Sciatic nerve (tissue), 2 donors: ENCODE data around the gene ADCY5. TPM values are rescaled to one million over a fixed set of nuclear protein-coding genes. Genes with fewer than 3 reads are reported as not detected.

ENCODE experiments used
- ATAC-seq: fragments of 200-7000 bp; cut with Tn5 transposase; one replicate; pipeline ENCODE4 v1.9.1; 2020; ENCODE audit warnings: mild to moderate bottlenecking, moderate library complexity
- DNase-seq: peaks from one replicate; pipeline ENCODE4 v3.0.0-alpha.2; 2020; ENCODE audit warnings: low spot score
- intact Hi-C: fragments of 100-400 bp; cut with DNase I; formaldehyde crosslinking; loops from one replicate; pipeline ENCODE4 v1.14.2; 2022
- total RNA-seq: library from RNA; stranded (reverse); fragmentation: NEBNext Ultra II Directional; extraction: Animal tissue kit (Norgen Biotek cat#: 25700); gene quantifications from one replicate; pipeline ENCODE4 v1.2.1, GENCODE V29; 2021
- donor health status: DM: no; HTN: no; CAD: no.
- donor health status: DM: no; HTN: no; CAD: no.

The ADCY5 gene
- total RNA-seq, 1 donor from 2014 or later: 16.8 TPM

DNA sequence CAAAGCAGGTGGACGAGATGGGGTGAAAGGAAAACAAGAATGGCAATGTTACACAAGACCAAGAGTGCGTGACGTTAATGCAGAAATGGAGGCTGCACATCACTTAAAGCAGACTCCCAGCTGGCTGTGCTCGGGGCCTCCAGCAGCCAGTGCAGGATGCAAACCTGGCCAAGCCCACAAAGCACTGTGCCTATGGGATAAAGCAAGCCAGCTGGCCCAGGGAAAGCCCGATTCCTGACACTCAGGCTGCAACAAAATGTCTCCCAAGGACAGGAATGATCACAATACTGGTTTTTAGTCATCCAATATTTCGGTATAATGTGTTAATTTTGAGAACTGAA, 161.0 kb downstream of the ADCY5 start:
- ATAC-seq (no peak), DNase-seq (no peak)
- intact Hi-C loops: no loop called here

DNA sequence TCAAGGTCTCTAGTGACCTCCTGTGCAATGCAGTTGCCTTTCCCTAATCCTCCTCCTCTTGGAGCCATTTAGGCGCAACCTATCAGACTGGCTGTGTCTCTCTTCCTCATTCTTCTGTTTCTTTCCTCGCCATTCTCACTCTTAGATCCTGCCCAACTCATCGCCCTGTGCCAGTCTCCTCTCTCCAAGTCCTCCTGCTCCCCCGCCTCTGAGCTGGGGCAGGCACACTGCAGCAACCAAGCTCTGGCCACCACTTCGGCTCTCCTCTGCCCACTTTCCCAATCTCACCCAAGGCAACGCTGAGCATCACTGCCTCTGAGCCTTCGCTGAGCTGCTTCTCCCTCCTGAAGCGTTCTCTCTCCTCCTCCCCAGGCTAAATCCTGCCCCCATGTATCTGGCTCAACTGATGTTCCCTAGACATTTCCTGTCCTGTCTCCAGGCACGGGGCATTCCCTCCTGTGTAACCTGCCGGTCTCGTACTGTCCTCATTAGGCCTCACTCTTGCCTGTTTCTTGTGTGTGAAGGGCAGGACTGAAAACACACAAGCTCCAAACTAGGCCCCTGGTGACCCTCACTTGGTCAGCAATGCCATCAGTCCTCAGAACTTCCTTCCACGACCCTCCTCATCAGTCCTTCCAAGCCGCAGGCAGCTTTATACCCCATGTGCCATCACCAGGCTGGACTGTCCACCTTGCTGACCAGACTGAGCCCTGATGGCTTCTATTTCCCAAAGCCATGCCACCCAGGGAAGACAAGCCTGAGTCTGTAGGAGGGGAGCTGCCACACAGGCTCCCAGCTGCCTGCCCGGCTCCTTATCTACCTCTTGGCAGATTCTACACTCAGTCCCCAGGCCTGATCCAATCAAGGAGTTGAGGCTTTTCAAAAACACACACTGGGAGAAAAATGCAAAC, 161.6 kb downstream of the ADCY5 start:
- ATAC-seq (no peak), DNase-seq (no peak)
- intact Hi-C loops: no loop called here

DNA sequence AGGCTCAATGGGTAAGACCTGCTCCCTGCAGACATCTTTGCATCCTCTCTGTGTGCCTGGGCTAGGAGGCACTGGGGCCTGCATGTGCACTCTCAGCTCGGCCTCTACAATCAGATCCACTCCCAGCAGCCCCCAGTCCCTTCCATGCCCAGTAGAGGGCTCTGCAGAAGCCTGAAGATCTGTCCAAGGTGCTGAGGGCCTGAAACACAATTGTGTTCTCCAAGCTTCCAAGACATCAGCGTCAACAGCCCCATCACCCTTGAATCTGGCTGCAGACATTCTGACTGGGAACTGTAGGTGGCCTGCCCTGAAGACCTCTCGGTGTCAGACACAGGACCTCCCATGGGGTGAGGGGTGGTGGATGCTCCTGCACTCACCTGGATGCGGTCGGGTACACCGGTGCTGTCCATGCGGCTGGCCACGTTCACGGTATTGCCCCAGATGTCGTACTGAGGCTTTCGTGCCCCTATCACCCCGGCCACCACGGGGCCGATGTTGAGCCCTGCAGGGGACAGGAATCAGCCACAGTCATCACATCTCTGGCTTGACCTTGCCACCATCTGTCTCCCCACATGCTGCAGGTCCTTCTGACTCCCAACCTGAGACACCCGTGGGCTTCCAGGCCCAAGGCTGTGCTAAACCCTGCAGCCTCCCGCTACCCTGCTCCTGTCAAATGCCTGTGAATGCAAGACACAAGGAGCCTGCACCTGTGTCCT, 162.4 kb downstream of the ADCY5 start:
- DNase-seq (no peak), ATAC-seq (peak; percentile 54)
- intact Hi-C loops: no loop called here

DNA sequence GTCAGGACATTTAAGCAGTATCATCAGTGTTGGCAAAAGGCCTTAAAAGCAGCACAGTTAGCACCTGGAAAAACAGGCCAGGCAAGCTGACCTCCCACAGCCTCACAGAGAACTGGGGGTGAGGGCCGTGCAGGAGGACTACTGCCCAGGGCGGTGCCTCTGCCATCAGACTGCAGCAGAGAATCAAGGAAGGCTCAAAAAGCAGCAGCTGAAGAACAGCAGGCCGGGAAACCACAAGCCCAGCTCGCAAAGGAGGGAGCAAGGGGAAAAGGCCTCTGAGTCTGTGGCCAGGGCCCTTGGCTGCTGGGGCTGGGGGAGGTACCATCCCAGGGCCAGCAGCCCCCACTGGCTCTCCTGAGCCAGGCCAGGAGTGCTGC, 163.0 kb downstream of the ADCY5 start:
- DNase-seq (no peak), ATAC-seq (no peak)
- intact Hi-C loops: no loop called here

DNA sequence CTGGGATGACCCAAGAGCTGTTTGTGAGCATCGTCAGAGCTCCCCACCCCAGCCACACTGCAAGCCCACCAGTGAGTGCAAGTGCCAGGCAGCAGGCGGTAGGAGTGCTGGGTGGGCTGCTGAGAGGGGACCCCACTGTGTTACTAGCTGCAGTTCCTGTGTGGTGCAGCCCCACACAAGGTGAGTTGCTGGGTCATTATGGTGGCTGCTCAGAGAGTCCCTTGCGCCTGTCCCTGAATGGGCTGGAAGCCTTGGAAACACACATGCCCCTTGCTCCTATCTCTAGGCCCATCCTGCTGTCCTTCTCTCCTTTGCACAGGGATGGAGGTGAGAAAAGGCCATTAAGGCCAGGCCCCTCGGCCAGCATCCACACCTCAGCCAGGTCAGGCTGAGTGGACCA, 163.4 kb downstream of the ADCY5 start:
- ATAC-seq (no peak), DNase-seq (no peak)
- intact Hi-C loops: no loop called here

DNA sequence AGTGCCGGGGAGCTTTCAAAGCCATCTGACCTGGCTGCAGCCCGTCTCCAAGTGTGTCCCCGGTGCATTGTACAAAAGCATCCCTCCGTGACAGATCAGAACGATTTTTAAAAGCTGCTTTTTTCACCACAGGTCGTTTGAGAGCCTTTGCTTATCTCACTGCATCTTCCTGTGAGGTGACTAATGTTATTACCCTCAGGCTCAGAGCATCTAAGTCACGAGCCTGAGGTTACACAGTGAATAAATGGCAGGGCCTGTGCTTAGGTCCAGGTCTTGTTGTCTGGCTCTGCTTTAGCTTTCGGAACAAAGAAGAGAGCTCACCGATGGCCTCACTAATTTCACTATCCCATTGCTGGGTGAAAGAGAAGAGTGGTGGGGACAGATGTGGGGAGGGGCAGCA, 163.8 kb downstream of the ADCY5 start:
- no peak for ATAC-seq
- no peak for DNase-seq
- intact Hi-C loops: no loop called here

DNA sequence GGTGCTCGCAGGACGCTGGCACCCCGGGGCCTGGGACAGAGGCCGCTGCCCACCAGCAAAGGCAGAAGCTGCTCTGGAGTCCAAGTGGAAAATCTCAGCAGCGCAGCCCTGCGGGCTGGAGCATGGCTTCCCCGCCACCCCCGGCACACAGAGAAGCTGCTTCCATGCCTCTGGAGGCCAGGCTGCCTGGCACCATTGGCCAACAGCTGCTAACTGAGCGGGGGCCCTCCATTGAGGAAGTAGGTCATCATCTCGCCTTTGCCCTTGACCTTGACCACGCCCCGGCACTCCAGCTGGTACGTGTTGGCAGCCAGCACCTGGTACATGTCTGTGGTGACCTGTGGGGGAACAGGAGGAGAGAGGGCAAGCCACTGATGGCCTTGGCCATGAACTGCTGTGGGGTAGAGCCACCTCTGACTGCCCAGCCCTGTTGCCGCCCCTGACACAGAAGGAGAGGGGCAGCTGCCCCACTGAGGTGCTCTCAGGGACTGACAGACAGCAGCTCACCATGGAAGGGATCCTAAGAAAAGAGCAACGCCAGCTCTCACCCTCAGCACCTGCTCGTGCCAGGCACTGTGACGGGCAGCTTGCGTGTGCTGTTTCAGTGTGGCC, 164.4 kb downstream of the ADCY5 start:
- no peak for ATAC-seq
- DNase-seq: no peak

DNA sequence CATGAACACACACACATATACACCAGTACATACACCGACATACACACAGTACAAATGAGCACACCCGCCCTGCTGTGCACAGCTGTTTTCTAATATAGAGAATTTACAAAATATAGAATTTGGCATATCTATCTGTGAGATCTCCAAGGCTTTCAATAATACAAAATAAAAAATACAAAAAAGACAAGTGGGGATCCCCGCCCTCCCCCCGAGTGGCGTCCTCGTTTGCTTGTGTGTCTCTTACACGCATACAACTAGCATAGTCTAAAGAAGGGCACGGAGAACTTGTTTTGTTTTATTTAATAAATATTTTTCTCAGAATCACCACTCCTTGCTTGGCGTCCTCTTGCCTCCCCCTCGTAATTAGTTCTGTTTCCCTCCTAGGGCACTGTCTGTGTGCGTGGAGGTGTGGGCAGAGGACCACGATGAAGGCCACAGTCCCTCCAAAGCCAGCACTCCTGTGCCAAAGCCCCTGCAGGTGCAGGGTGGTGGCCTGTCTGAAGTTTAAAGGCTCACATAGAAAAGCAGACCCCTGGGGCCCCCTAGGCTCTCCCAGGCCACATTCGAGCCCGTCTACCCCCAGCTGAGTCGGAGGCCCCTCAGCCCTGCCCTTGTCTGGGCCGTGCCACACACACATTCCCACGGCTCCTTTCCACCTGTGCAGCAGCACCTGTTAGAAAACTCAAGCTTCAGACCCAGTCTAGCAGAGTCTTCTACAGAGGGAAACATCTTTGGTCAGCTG, 165.1 kb downstream of the ADCY5 start:
- ATAC-seq: no peak
- DNase-seq: no peak
- intact Hi-C loops: no loop called here

More for the DNA sequence above, 164.4 kb downstream of the ADCY5 start:
- intact Hi-C loops: no loop called here

DNA sequence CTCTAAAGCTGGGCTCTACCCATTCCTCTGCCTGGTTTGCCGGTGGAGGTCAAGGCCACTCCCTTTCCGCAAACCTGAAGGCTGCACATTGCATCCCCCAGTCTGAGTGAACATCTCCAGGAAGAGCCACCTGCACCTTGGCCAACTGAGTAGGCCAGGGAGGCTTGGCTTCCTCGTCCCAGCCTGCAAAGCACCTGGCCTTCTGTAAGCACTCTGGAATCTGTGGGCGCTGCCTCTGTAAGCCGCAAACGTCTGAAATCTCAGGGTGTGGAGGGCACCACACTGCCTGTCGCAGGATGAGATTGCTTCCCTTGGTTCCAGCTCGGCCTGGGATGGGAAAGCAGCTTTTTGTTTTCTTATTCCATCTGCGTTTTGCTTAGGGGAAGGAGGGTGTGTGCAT, 165.8 kb downstream of the ADCY5 start:
- DNase-seq (no peak), ATAC-seq (no peak)
- intact Hi-C loops: no loop called here

DNA sequence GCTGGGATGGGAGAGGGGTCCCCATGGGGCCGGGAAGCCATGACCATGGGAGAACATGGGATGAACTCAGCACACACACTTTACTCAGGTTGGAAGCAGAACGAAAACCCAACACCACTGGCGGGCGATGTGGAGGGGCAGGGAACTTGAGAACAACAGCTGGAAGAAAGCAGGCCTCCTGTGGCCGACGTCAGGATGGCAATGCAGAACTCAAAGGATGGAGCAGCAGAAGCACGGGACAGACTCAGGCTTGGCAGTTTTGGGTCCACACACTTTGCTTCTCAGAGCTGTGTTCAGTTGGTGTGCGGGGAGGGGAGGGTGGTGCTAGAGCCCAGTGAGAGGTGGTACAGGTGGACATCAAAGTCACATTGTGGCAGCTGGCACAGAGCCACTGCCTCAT, 166.4 kb downstream of the ADCY5 start:
- DNase-seq (no peak), ATAC-seq (no peak)
- intact Hi-C loops: no loop called here

DNA sequence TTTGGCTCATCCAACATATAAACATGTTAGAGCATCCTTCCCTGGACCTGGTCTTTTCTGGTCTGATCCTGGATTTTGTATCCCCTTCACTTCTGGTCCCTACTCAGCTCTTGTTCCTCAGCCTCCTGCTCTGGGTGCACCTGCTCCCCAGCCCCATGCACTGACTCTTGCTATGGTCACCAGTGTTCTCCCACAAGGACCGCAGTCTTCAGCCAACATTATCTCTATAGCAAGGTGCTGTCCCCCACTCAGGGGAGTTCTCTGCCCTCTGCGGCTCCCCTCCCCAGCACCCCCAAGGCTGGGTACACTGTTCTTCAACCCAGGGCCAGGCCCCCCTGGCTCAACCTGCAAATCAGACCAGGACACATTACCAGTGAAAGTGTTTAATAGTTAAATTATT, 167.0 kb downstream of the ADCY5 start:
- ATAC-seq: no peak
- intact Hi-C loops: no loop called here
- DNase-seq: no peak

DNA sequence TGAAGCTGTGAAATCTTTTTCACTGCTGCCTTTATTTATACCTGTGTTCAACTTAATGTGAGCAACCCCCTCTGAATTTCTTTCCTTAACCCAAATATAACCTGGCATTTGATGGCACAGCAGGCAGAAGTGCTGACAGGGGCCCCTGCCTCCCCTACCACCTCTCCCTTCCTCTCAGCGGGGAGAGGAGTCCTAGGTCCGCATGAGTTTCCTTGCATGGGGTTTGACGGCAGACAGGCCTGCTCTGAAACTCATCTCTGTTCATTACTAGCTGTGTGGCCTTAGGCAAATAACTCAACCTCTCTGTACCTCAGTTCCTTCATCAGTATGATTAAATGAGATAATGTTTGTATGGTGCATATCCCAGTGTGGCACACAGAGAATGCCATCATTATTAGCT, 167.5 kb downstream of the ADCY5 start:
- intact Hi-C loops: no loop called here
- DNase-seq: no peak

DNA sequence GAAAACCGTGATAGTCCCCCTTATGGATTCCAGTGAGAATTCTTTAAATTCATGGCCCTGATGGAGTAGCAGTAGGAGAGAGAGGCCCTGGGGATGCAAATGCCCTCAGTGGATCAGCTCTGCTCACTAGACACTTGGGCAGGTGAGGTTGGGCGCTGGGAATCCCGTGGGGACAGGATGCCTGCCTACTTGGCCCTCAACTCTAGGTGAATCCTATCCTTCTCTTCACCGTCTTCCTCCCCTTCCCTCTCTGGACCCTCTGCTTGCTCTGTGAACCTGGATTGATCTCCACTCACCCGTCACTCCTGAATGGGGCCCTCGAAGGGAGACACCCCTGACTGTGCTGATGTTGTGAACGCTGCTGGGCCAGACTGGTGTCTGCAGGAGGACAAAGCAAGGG, 169.8 kb downstream of the ADCY5 start:
- intact Hi-C loops: no loop called here
- ATAC-seq (no peak), DNase-seq (no peak)

More for the DNA sequence above, 167.5 kb downstream of the ADCY5 start:
- no peak for ATAC-seq

DNA sequence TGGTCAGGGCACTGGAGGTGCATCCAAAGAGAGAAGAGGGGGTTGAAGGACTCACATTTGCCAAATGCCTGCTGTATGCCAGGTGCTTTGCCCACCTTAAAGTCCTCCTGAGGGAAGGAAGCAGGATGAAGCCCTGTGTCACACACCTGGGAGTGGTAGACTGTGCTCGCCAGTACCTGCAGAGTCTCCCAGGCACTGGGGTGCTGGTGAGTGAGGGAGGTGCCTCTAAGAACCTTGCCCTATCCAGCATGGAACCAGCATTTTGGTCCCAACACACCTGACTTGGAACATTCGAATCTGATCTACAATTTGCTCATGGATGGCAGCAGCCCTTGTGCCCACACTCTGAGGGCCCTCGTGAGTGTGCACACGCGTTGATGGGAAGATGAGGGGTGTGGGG, 170.4 kb downstream of the ADCY5 start:
- DNase-seq (no peak), ATAC-seq (no peak)
- intact Hi-C loops: no loop called here

DNA sequence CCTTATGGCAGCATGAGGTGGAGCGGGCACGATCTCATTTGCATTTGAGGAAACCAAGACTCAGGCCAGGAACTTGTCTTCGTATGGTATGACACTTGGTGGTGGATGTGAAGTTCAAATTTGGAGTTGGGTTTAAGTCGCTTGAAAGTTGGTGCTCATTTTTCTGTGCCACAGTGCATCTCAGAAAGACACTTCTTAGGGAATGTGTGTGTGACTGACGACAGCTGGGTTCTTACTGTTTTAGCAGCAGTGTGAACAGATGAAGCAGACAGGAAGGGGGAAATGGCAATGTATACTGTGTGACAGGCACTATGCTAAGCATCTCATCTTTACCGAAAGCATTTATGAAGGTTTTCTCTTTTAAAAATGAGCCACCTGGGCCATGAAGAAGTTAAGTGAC, 171.8 kb downstream of the ADCY5 start:
- intact Hi-C loops: no loop called here
- no peak for DNase-seq
- no peak for ATAC-seq

DNA sequence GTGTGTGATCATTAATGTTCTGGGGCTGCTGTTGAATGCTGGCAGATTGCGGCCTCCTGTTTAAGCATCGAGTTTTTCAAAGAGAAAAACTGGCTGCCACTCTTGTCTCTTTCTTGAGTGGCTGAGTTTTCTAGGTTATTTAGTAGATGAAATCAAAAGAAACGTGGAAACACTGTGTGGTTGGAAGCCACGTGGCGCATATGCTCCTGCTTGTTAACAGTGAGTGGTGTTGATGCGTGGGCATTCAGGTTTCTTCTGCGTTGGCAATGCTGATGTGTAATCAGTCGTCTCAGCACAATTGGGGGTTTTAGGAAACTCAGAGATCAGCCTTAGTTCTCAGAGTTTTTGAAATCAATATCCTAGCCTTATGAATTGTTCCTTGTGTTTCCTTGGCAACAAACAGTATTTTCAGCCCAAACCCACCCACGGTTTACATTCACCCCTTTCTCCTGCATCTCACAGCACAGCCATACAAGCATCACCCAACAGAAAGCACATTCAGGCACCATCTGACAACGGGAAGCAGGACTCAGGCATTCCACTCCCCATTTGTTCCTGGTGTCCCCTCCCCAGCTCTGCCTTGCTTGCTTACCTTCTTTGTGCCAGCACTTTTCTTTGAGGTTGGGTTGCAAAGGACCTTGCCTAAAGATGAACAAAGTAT, 172.4 kb downstream of the ADCY5 start:
- intact Hi-C loops: no loop called here
- no peak for ATAC-seq
- DNase-seq: no peak

DNA sequence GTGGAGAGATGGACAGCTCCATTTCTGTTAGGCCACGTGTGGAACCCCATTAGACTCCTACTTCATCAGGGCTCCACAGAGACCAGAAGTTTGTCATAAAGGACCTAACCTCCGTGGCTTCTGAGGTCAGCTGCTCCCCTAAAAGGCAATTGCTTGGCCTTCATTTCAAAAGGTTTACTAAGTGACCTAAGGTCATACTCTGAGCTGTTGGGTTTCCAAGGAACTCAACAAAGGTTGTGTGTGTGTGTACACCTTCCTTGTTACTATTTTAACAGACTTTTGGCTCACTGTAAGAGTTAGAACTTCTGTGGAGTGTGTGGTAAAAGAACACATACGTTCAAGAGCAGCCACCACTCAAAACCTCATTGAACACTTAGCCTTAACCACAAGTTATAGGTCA, 173.2 kb downstream of the ADCY5 start:
- DNase-seq: no peak
- intact Hi-C loops: no loop called here
- no peak for ATAC-seq

DNA sequence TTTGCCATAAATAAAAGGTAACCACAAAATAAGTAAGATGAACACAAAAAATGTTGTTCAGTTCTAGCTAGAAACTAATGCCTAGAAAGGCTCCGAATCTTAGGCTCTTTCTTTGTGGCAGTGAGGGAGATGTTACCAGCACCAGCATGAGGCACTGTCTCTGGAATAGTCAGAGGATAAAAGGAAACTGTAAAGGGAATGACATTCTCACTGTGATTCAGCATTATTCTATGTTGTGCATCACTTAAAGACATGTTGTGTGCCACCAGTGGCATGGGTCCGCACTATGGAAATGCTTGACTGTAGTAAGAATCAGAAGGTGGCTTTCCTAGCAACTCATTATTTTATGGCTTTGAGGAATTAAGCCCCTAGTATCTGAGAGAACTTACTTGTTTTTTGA, 176.3 kb downstream of the ADCY5 start:
- DNase-seq (no peak), ATAC-seq (no peak)
- intact Hi-C loops: no loop called here
